HEK293T (cell line): ENCODE measurements around the gene LRRC14B.

Source experiments
- CTCF ChIA-PET: fragments of 350-600 bp; formaldehyde crosslinking; extraction: SDS; loops from one replicate; lab custom pipeline; 2021; ENCODE audit warnings: antibody characterized with exemption, inconsistent platforms; lab: Yijun Ruan, JAX
- POLR2A ChIA-PET: fragments of 350-600 bp; formaldehyde crosslinking; extraction: SDS; loops from one replicate; lab custom pipeline; 2020; ENCODE audit warnings: antibody characterized with exemption, inconsistent platforms; lab: Yijun Ruan, JAX
- DNase-seq: peaks from one replicate; pipeline ENCODE4 v3.0.0; 2012; ENCODE audit warnings: mixed read lengths; ENCODE audit errors: extremely low spot score
- ARNT ChIP-seq: fragments of 450-650 bp; IDR thresholded peaks from 2 replicates; pipeline ENCODE4 v1.6.1; 2017; ENCODE audit warnings: mild to moderate bottlenecking
- BHLHE40 ChIP-seq: fragments of 450-650 bp; IDR thresholded peaks from 2 replicates; pipeline ENCODE4 v1.6.1; 2016; ENCODE audit warnings: mild to moderate bottlenecking, moderate library complexity, borderline replicate concordance
- CTBP1 ChIP-seq: fragments of 450-650 bp; IDR thresholded peaks from 2 replicates; pipeline ENCODE4 v1.6.1; 2016; ENCODE audit warnings: borderline replicate concordance
- ELF4 ChIP-seq: fragments of 450-650 bp; IDR thresholded peaks from 2 replicates; pipeline ENCODE4 v1.6.1; 2017; ENCODE audit warnings: antibody characterized with exemption
- FOXA1 ChIP-seq: fragments of 450-650 bp; IDR thresholded peaks from 2 replicates; pipeline ENCODE4 v1.6.1; 2016; ENCODE audit warnings: mild to moderate bottlenecking
- FOXK2 ChIP-seq: fragments of 450-650 bp; IDR thresholded peaks from 2 replicates; pipeline ENCODE4 v1.6.1; 2016; ENCODE audit warnings: mild to moderate bottlenecking
- FOXM1 ChIP-seq: fragments of 450-650 bp; IDR thresholded peaks from 2 replicates; pipeline ENCODE4 v1.6.1; 2017; ENCODE audit warnings: mild to moderate bottlenecking, borderline replicate concordance
- HDGF ChIP-seq: fragments of 450-650 bp; IDR thresholded peaks from 2 replicates; pipeline ENCODE4 v1.6.1; 2017; ENCODE audit warnings: antibody characterized with exemption, borderline replicate concordance
- L3MBTL2 ChIP-seq: fragments of 450-650 bp; conservative IDR thresholded peaks from 2 replicates; pipeline ENCODE4 v1.6.1; 2016; ENCODE audit warnings: mild to moderate bottlenecking
- LEF1 ChIP-seq: fragments of 450-650 bp; IDR thresholded peaks from 2 replicates; pipeline ENCODE4 v1.6.1; 2017; ENCODE audit warnings: mild to moderate bottlenecking, borderline replicate concordance
- NFRKB ChIP-seq: fragments of 450-650 bp; IDR thresholded peaks from 2 replicates; pipeline ENCODE4 v1.6.1; 2016; ENCODE audit warnings: mild to moderate bottlenecking, moderate library complexity
- SP1 ChIP-seq: fragments of 450-650 bp; IDR thresholded peaks from 2 replicates; pipeline ENCODE4 v1.6.1; 2017
- SUZ12 ChIP-seq: fragments of 450-650 bp; IDR thresholded peaks from 2 replicates; pipeline ENCODE4 v1.6.1; 2016; ENCODE audit warnings: mild to moderate bottlenecking
- TARDBP ChIP-seq: fragments of 450-650 bp; IDR thresholded peaks from 2 replicates; pipeline ENCODE4 v1.6.1; 2016
- ZNF384 ChIP-seq: fragments of 450-650 bp; IDR thresholded peaks from 2 replicates; pipeline ENCODE4 v1.6.1; 2016
- TF ChIP-seq, protein P1 (sequence below): fragments of 450-650 bp; IDR thresholded peaks from 2 replicates; pipeline ENCODE4 v1.6.1; 2016

Gene LRRC14B

DNA sequence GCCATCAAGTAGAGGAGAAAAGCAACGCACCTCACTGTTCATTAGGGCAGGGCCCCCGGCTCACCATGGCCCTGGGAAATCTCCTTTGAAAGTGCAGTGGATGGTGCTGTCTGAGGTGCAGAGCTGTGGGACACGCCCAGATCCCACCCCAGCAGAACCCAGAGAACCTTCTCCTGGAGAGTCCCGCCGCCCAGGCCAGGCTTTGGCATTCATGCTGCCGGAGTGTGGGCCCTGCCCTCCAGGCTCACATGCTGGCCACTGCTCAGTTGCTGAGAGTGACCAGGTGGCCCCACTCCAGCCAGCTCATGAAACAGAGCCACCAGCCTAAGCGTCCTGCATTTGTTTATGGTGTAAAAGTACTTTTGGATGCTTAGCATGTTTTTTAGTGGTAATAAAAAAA lies 23.8 kb upstream of the LRRC14B start:
- ChIA-PET CTCF (no interaction called here), POLR2A (no interaction called here)
- no peak for DNase-seq
- TF ChIP-seq NFRKB (no peak), FOXK2 (no peak), SUZ12 (no peak), FOXM1 (no peak), HDGF (no peak), FOXA1 (no peak), L3MBTL2 (no peak), ELF4 (no peak), ARNT (no peak), CTBP1 (no peak)

DNA sequence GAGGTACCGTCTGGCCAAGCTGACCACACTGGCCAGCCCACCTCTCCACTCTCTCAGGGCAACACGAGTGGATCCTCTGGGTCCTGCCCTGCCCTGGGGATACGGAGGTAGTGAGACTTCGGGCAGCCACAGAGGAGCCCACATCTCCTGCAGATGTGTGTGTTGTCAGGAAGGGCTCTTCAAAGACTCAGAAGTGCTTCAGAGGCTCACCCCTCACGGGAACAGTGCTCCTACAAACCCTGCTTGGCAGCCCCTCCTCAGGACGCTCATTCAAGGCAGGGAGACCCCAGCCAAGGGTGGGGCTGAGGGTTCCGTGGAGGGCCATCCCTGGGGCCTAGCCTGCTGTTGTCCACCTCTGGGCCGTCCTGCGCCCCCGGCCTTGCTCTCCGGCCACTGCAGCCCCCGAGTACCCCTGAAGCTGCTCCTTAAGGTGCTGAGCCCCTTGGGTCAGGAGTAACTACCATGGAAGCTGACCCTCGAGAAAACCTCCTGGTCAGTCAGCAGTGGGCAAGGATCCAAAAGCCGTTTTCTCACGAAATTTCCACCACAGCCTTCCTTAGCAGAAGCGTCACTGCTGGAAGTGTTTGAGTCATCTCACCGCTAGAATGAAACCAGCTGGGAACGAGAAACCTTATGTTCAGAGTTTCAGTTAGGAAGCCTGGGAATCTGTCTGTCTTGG lies 23.2 kb upstream of the LRRC14B start:
- ChIA-PET CTCF (no interaction called here), POLR2A (no interaction called here)
- no peak for DNase-seq
- TF ChIP-seq L3MBTL2 (no peak), HDGF (no peak), SUZ12 (no peak), NFRKB (no peak), ELF4 (no peak), BHLHE40 (no peak), SP1 (no peak), FOXA1 (no peak), ARNT (no peak), CTBP1 (no peak), FOXK2 (no peak), ZNF384 (no peak), TARDBP (no peak), FOXM1 (no peak), LEF1 (no peak)
- TF ChIP-seq, protein P1, sequence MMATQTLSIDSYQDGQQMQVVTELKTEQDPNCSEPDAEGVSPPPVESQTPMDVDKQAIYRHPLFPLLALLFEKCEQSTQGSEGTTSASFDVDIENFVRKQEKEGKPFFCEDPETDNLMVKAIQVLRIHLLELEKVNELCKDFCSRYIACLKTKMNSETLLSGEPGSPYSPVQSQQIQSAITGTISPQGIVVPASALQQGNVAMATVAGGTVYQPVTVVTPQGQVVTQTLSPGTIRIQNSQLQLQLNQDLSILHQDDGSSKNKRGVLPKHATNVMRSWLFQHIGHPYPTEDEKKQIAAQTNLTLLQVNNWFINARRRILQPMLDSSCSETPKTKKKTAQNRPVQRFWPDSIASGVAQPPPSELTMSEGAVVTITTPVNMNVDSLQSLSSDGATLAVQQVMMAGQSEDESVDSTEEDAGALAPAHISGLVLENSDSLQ: no peak

- POLR2A ChIA-PET: no interaction called here
- no peak for TF ChIP-seq SP1
- TF ChIP-seq FOXM1: no peak
- no peak for TF ChIP-seq SUZ12
- no peak for TF ChIP-seq LEF1
- no peak for TF ChIP-seq FOXK2
- TF ChIP-seq ZNF384: no peak
- TF ChIP-seq TARDBP: no peak
- no peak for TF ChIP-seq ELF4
- no peak for TF ChIP-seq L3MBTL2
- TF ChIP-seq CTBP1: no peak
- TF ChIP-seq, protein P1: no peak
- CTCF ChIA-PET: interaction anchor here (0.6 kb wide), 1 partner anchor 64 kb away, joined by 3 read pairs; no protein-coding TSS in a partner anchor
- no peak for DNase-seq
These were observed 22.1 kb upstream of the LRRC14B start for GRCh38 chr5:169071-169727.

GRCh38 chr5:169728-170094 lies 21.6 kb upstream of the LRRC14B start:
- DNase-seq: no peak
- ChIA-PET POLR2A (no interaction called here), CTCF (no interaction called here)

DNA sequence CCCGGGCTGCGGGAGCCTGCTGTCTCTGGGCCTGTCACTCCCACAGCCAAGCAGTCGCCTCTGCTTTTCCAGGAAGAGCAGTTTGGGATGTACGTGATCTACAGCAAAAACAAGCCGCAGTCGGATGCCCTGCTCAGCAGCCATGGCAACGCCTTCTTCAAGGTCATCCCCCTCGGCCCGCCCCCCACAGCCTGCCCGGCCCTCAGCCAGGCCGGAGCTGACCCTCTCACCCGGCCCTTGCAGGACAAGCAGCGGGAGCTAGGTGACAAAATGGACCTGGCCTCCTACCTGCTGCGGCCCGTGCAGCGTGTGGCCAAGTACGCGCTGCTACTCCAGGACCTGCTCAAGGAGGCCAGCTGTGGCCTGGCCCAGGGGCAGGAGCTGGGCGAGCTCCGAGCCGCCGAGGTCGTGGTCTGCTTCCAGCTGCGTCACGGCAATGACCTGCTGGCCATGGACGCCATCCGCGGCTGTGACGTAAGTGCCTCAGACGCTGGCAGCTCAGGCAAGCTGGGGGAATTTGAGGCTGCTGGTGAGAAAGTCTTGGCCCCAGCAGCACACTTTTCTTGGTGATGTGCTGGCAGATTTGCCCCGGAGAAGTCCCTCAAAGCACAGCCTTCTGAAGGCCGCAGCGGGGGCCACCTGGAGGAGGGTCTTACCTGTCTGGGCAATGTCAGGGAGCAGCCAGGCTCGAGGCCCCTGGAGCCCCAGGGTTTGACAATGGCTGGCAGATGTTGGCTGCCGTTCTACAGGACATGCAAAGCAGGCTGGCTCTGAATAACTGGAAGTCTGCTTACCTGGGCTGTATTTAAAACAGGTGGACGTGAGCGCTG lies 20.1 kb upstream of the LRRC14B start:
- no peak for TF ChIP-seq CTBP1
- no peak for TF ChIP-seq TARDBP
- no peak for TF ChIP-seq ZNF384
- TF ChIP-seq FOXM1: no peak
- no peak for TF ChIP-seq FOXA1
- TF ChIP-seq HDGF: no peak
- TF ChIP-seq ELF4: no peak
- TF ChIP-seq, protein P1: no peak
- TF ChIP-seq ARNT: no peak
- no peak for TF ChIP-seq NFRKB
- no peak for TF ChIP-seq BHLHE40
- no peak for TF ChIP-seq LEF1
- no peak for TF ChIP-seq FOXK2
- ChIA-PET POLR2A (no interaction called here), CTCF (no interaction called here)
- no peak for DNase-seq

More at GRCh38 chr5:169728-170094, 21.6 kb upstream of the LRRC14B start:
- TF ChIP-seq SUZ12 (no peak), ZNF384 (no peak), HDGF (no peak), FOXM1 (no peak), NFRKB (no peak), ARNT (no peak), LEF1 (no peak), TARDBP (no peak), L3MBTL2 (no peak), ELF4 (no peak), BHLHE40 (no peak), FOXK2 (no peak), FOXA1 (no peak), SP1 (no peak), CTBP1 (no peak)
- TF ChIP-seq, protein P1: no peak
